Stimulated activated naive CD8-positive, alpha-beta T cell treated with anti-CD3 and anti-CD28 coated beads, Interleukin-15, amount 100 ng/mL, for 72 hours (primary cell): ENCODE measurements around the gene B3GLCT.
"Not testable (repeated sequence)": the region's sequence is repeated elsewhere in the genome, so short reads cannot be mapped to it uniquely, and the experiment has no call there.

Experiments used
- ATAC-seq: fragments of 150-1000 bp; cut with Tn5 transposase; 2 replicates; pipeline ENCODE4 v1.10.0; 2021; ENCODE audit warnings: mild to moderate bottlenecking, moderate library complexity
- DNase-seq, 2 donors: peaks; one replicate each; pipeline ENCODE4 v3.0.0; 2021 to 2022
- H3K27ac Mint-ChIP-seq, 2 donors: one replicate each; pipeline ENCODE4 v1.8.0; 2022; ENCODE audit warnings: mild to moderate bottlenecking in 2 of 2, mixed read lengths in 2 of 2, moderate library complexity in 2 of 2
- H3K27me3 Mint-ChIP-seq: one replicate; pipeline ENCODE4 v1.8.0; 2022; ENCODE audit warnings: mixed read lengths
- H3K4me1 Mint-ChIP-seq: one replicate; pipeline ENCODE4 v1.8.0; 2022; ENCODE audit warnings: mild to moderate bottlenecking, mixed read lengths
- H3K4me3 Mint-ChIP-seq, 2 donors: one replicate each; pipeline ENCODE4 v1.8.0; 2022; ENCODE audit warnings: mild to moderate bottlenecking in 2 of 2, mixed read lengths in 2 of 2, moderate library complexity in 1 of 2
- H3K9me3 Mint-ChIP-seq, 2 donors: one replicate each; pipeline ENCODE4 v1.8.0; 2022; ENCODE audit warnings: mixed read lengths in 2 of 2

Gene B3GLCT

GRCh38 chr13:31327182-31327860, 127.5 kb downstream of the B3GLCT start:
- Mint-ChIP-seq H3K27ac (no peak overlapping the region), H3K4me3 (no peak overlapping the region), H3K4me1 (no peaks in the 10 kb centered on the region), H3K9me3 (no peaks in the 10 kb centered on the region), H3K27me3 (no peaks in the 10 kb centered on the region)
- ATAC-seq (no peak), DNase-seq (no peak)

GRCh38 chr13:31328549-31329235, 128.9 kb downstream of the B3GLCT start:
- no peak for ATAC-seq
- no peak for DNase-seq

GRCh38 chr13:31330236-31330635, 130.5 kb downstream of the B3GLCT start:
- no peak overlapping the region for H3K4me3 Mint-ChIP-seq
- DNase-seq (no peak), ATAC-seq (no peak)
- peaks cover 0 to 7% of the 10 kb centered on the region in 2 donors for H3K9me3 Mint-ChIP-seq
- H3K27me3 Mint-ChIP-seq, result no peaks in the 10 kb centered on the region
- no peaks in the 10 kb centered on the region for H3K4me1 Mint-ChIP-seq
- H3K27ac Mint-ChIP-seq, result no peak overlapping the region

More at GRCh38 chr13:31328549-31329235, 128.9 kb downstream of the B3GLCT start:
- Mint-ChIP-seq H3K27me3 (no peaks in the 10 kb centered on the region), H3K9me3 (no peaks in the 10 kb centered on the region), H3K4me3 (no peak overlapping the region), H3K27ac (no peak overlapping the region), H3K4me1 (no peaks in the 10 kb centered on the region)

DNA sequence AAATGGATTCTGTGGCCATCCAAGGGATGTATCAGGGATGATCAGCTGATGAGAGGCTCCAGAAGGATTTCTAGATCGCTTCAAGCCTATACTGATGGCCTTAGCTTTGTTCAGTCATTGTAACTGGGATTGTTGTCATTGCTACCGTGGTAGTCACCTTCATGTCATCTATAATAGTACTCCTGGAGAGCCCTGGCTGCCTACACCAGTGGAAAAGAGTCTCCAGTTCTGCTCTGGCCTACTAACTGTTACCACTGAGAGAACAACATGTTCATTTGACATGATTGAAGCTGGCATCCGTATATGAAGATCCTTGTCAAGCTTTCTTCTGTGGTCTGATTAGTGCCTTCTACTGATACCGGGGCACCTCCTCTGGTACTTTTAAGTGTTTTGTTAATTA, 131.3 kb downstream of the B3GLCT start:
- H3K4me3 Mint-ChIP-seq, result no peak overlapping the region
- no peak for ATAC-seq
- no peaks in the 10 kb centered on the region for H3K4me1 Mint-ChIP-seq
- no peak overlapping the region for H3K27ac Mint-ChIP-seq
- H3K9me3 Mint-ChIP-seq, result peaks cover 5 to 10% of the 10 kb centered on the region in 2 donors
- no peak for DNase-seq
- no peaks in the 10 kb centered on the region for H3K27me3 Mint-ChIP-seq

DNA sequence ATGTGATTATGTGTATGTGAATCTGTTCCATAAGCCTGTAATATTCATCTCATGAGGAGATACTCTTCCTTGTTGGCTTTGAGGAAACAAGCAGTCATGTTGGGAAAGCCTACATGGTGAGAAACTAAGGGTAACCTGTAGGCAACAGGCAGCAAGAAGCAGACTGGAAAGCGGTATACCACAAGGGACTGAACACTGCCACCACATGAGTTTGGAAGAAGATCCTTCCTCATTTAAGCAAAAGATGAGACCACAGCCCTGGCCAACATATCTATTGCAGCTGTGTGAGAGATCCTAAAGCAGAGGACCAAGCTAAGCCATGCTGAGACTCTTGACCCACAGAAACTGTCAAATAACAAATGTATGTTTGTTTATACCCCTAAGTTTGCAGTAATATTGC, 134.8 kb downstream of the B3GLCT start:
- no peak overlapping the region for H3K4me3 Mint-ChIP-seq
- H3K9me3 Mint-ChIP-seq, result peaks cover 19 to 29% of the 10 kb centered on the region in 2 donors
- ATAC-seq, result no peak
- no peaks in the 10 kb centered on the region for H3K4me1 Mint-ChIP-seq
- no peak overlapping the region for H3K27ac Mint-ChIP-seq
- DNase-seq, result no peak
- H3K27me3 Mint-ChIP-seq, result no peaks in the 10 kb centered on the region

- H3K4me1 Mint-ChIP-seq, result no peaks in the 10 kb centered on the region
- DNase-seq, result no peak
- H3K27me3 Mint-ChIP-seq, result no peaks in the 10 kb centered on the region
- H3K9me3 Mint-ChIP-seq, result peaks cover 19 to 29% of the 10 kb centered on the region in 2 donors
- H3K27ac Mint-ChIP-seq, result no peak overlapping the region
- no peak overlapping the region for H3K4me3 Mint-ChIP-seq
- ATAC-seq, result no peak
Observed at GRCh38 chr13:31334994-31335557, 135.3 kb downstream of the B3GLCT start.

DNA sequence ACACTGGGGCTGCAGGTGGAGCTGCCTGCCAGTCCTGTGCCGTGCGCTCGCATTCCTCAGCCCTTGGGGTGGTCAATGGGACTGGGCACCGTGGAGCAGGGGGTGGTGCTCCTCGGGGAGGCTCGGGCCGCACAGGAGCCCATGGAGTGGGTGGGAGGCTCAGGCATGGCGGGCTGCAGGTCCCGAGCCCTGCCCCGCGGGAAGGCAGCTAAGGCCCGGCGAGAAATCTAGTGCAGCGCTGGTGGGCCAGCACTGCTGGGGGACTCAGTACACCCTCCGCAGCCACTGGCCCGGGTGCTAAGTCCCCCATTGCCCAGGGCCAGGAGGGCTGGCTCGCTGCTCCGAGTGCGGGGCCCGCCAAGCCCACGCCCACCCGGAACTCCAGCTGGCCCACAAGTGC, 139.8 kb downstream of the B3GLCT start:
- not testable (repeated sequence) for H3K27me3 Mint-ChIP-seq, DNase-seq, H3K27ac Mint-ChIP-seq, H3K4me3 Mint-ChIP-seq, H3K4me1 Mint-ChIP-seq, ATAC-seq
- peaks cover 19 to 31% of the 10 kb centered on the region in 2 donors for H3K9me3 Mint-ChIP-seq

- H3K4me1 Mint-ChIP-seq, DNase-seq, H3K27me3 Mint-ChIP-seq, H3K27ac Mint-ChIP-seq, H3K4me3 Mint-ChIP-seq, ATAC-seq: not testable (repeated sequence)
- H3K9me3 Mint-ChIP-seq, result peaks cover 14 to 28% of the 10 kb centered on the region in 2 donors
Observed at GRCh38 chr13:31340848-31341247, 141.1 kb downstream of the B3GLCT start.

DNA sequence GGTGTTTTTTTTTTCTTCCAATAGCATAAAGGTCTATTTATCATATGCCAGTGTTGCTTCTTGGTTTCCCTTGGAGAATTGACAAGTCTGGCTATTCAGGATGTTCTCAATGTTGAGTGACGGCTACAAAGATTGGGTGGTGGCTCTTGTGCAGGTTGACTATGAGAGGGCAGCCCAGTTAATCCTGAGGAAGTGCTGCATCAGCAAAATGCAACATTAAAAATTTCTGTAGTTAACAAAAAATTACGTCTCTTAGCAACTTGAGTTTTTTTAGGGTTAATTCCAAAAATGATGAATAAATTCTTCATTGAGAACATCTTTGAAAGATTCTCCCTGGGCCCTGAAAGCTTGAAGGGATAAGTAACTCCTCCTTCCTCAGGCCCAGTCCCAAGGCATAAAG, 147.1 kb downstream of the B3GLCT start:
- no peaks in the 10 kb centered on the region for H3K9me3 Mint-ChIP-seq
- H3K27ac Mint-ChIP-seq, result no peak overlapping the region
- H3K27me3 Mint-ChIP-seq, result peaks cover 25% of the 10 kb centered on the region
- no peak for ATAC-seq
- no peak for DNase-seq
- no peak overlapping the region for H3K4me3 Mint-ChIP-seq
- no peaks in the 10 kb centered on the region for H3K4me1 Mint-ChIP-seq

- H3K4me3 Mint-ChIP-seq, result no peak overlapping the region
- no peaks in the 10 kb centered on the region for H3K4me1 Mint-ChIP-seq
- peaks cover 46% of the 10 kb centered on the region for H3K27me3 Mint-ChIP-seq
- DNase-seq, result no peak
- peaks cover 0 to 11% of the 10 kb centered on the region in 2 donors for H3K9me3 Mint-ChIP-seq
- ATAC-seq, result no peak
- no peak overlapping the region for H3K27ac Mint-ChIP-seq
Observed at GRCh38 chr13:31349156-31349555, 149.4 kb downstream of the B3GLCT start.

DNA sequence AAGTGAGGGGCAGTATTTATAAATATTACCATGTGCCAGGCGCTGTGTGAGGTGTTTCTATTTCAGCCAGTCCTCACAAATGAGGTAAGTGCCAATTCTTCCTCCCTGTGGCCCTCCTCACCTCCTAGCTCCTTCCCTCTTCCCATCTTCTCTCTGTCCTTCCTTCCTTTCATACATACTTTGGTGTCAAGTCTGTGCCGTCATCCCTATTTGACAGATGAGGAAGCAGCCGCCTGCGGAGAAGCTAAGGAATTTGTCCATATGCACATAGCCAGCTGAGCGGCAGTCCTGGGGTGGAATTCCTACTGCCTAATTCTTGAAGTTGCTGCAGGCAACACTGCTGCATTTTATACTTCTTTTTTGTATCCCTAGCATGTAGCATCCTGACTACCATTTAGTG, 150.8 kb downstream of the B3GLCT start:
- H3K4me1 Mint-ChIP-seq, result no peaks in the 10 kb centered on the region
- H3K27ac Mint-ChIP-seq, result no peak overlapping the region
- H3K4me3 Mint-ChIP-seq, result no peak overlapping the region
- DNase-seq (no peak), ATAC-seq (no peak)
- peaks cover 46% of the 10 kb centered on the region for H3K27me3 Mint-ChIP-seq
- H3K9me3 Mint-ChIP-seq, result peaks cover 6 to 24% of the 10 kb centered on the region in 2 donors

DNA sequence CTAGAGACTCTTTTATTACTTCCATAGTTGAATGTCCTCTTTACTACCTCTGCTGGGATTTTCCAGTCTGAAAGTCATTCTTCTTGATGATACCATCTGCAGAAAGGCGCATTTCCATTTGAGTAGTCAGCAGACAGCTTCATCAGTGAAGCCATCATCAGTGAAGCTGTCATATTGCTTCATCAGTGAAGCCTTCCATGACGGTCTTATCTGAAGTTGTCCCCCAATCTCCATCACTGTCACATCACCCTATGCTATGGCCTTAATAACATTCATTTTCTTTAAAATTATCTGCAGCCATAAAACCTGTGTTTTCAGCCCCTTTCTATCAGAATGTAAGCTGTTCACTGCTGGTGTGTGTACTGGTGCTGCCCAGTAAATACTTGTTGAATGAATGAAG, 151.6 kb downstream of the B3GLCT start:
- H3K4me3 Mint-ChIP-seq, result no peak overlapping the region
- no peak for DNase-seq
- peaks cover 46% of the 10 kb centered on the region for H3K27me3 Mint-ChIP-seq
- ATAC-seq, result no peak
- no peak overlapping the region for H3K27ac Mint-ChIP-seq
- peaks cover 14 to 33% of the 10 kb centered on the region in 2 donors for H3K9me3 Mint-ChIP-seq
- no peaks in the 10 kb centered on the region for H3K4me1 Mint-ChIP-seq

DNA sequence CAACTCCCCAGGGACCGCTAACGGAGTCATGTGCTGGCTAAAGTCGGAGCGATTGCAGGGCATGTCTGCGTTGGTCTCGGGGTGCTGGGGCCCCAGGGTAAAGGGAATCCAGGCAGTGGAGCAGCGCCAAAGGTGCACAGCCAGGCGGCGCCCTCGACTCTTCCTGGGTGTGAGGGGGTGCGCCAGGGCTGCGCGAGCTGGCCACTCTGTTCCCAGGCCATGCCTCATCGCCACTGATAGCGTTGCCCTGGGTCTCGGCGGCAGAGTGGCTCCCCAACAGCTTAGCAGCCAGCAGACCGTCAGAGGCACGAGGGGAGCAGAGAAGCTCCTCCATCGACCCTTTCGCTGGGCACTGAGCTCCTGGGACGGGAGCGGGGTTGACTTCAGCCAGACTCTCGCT, 152.7 kb downstream of the B3GLCT start:
- ATAC-seq, result no peak
- Mint-ChIP-seq H3K9me3 (peaks cover 14 to 41% of the 10 kb centered on the region in 2 donors), H3K4me3 (no peak overlapping the region), H3K27me3 (peaks cover 46% of the 10 kb centered on the region), H3K4me1 (no peaks in the 10 kb centered on the region), H3K27ac (no peak overlapping the region)
- DNase-seq, result no peak

- DNase-seq, result no peak
- Mint-ChIP-seq H3K9me3 (peaks cover 14 to 41% of the 10 kb centered on the region in 2 donors), H3K27ac (no peak overlapping the region), H3K4me3 (no peak overlapping the region), H3K27me3 (peaks cover 40% of the 10 kb centered on the region), H3K4me1 (no peaks in the 10 kb centered on the region)
- ATAC-seq, result no peak
Observed at GRCh38 chr13:31355001-31355400, 155.2 kb downstream of the B3GLCT start.

GRCh38 chr13:31356991-31357390, 157.2 kb downstream of the B3GLCT start:
- Mint-ChIP-seq H3K4me1 (no peaks in the 10 kb centered on the region), H3K9me3 (peaks cover 14 to 41% of the 10 kb centered on the region in 2 donors), H3K4me3 (no peak overlapping the region), H3K27me3 (peaks cover 21% of the 10 kb centered on the region), H3K27ac (no peak overlapping the region)
- ATAC-seq (no peak), DNase-seq (no peak)

- no peak for DNase-seq
- Mint-ChIP-seq H3K4me3 (no peak overlapping the region), H3K27ac (no peak overlapping the region), H3K27me3 (peaks cover 15% of the 10 kb centered on the region), H3K9me3 (peaks cover 14 to 41% of the 10 kb centered on the region in 2 donors), H3K4me1 (no peaks in the 10 kb centered on the region)
- no peak for ATAC-seq
Observed at GRCh38 chr13:31357581-31357980, 157.8 kb downstream of the B3GLCT start.
